Mucosa of rectum (tissue), 2 donors: ENCODE data around the gene SEMA3E.
"Not testable (repeated sequence)": the region's sequence is repeated elsewhere in the genome, so short reads cannot be mapped to it uniquely, and the experiment has no call there.

Experiments
- H3K27ac ChIP-seq, 2 donors: one replicate each; pipeline ENCODE4 v1.7.0; 2013; ENCODE audit warnings: inconsistent platforms in 2 of 2, low read depth in 2 of 2, low read length in 2 of 2
- H3K27me3 ChIP-seq, 2 donors: one replicate each; pipeline ENCODE4 v1.7.0; 2013; ENCODE audit warnings: low read length in 2 of 2; ENCODE audit not compliant: control insufficient read depth in 2 of 2, insufficient read depth in 2 of 2
- H3K36me3 ChIP-seq, 2 donors: one replicate each; pipeline ENCODE4 v1.7.0; 2013; ENCODE audit warnings: low read length in 2 of 2; ENCODE audit not compliant: control insufficient read depth in 2 of 2, insufficient read depth in 2 of 2
- H3K4me1 ChIP-seq, 2 donors: one replicate each; pipeline ENCODE4 v1.7.0; 2013; ENCODE audit warnings: low read length in 2 of 2, mild to moderate bottlenecking in 1 of 2; ENCODE audit not compliant: control insufficient read depth in 2 of 2, insufficient read depth in 2 of 2
- H3K4me3 ChIP-seq, 2 donors: one replicate each; pipeline ENCODE4 v1.7.0; 2013; ENCODE audit warnings: low read length in 2 of 2
- H3K9ac ChIP-seq, 2 donors: one replicate each; pipeline ENCODE4 v1.7.0; 2013; ENCODE audit warnings: low read length in 2 of 2, low read depth in 1 of 2, mild to moderate bottlenecking in 1 of 2
- H3K9me3 ChIP-seq, 2 donors: one replicate each; pipeline ENCODE4 v1.7.0; 2013; ENCODE audit warnings: low read length in 2 of 2; ENCODE audit not compliant: control insufficient read depth in 2 of 2
- donor health status: healthy.
- donor health status: Normal muscosa, but diverticular disease.

The SEMA3E gene

GRCh38 chr7:83459101-83459929, 189.6 kb downstream of the SEMA3E start:
- not testable (repeated sequence) for H3K9ac ChIP-seq, H3K27me3 ChIP-seq, H3K27ac ChIP-seq, H3K4me3 ChIP-seq, H3K9me3 ChIP-seq, H3K36me3 ChIP-seq, H3K4me1 ChIP-seq

DNA sequence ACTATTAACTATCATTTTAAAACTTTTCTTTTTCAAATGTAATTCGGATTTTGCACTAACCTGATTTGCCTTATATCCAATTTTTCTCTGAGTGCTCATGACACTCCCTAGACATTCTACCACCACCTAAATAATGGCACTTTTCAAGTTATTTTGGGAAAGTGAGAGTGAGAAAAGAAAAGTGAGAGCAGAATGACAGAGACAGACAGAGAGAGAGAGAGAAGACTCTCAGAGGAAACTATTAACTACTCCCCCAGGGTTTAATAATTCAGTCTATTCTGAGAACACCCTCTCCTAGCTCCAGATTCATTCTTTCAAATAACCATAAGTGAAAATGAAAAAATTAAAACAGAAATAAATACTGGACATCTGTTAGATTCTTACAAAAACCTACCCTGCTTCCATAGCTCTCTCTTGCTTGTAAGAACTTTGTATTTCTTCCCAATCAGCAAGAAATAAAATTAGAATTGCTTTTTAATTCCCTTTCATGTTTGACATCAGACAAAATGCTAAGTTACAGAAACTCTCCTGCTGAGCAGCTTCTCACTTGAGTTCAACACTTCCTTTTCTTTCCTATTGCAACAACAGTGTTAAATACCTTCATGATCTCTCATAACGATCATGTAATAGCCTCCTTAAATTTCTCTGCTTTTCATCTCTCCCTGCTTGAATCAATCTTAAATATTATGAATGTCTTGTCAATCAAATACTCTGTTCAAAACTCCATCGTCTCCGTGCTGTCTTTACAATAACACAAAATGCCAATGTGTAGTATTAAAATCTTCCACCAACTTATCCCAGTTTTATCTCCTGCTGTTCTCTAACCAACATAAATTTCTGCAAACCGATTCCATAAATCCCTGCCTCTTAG, 191.7 kb downstream of the SEMA3E start:
- H3K9me3 ChIP-seq, result no peaks in the 10 kb centered on the region
- H3K4me3 ChIP-seq, result no peak overlapping the region
- H3K27me3 ChIP-seq, result no peaks in the 10 kb centered on the region
- H3K4me1 ChIP-seq, result no peaks in the 10 kb centered on the region
- H3K36me3 ChIP-seq, result no peaks in the 10 kb centered on the region
- no peak overlapping the region for H3K9ac ChIP-seq
- no peak overlapping the region for H3K27ac ChIP-seq

DNA sequence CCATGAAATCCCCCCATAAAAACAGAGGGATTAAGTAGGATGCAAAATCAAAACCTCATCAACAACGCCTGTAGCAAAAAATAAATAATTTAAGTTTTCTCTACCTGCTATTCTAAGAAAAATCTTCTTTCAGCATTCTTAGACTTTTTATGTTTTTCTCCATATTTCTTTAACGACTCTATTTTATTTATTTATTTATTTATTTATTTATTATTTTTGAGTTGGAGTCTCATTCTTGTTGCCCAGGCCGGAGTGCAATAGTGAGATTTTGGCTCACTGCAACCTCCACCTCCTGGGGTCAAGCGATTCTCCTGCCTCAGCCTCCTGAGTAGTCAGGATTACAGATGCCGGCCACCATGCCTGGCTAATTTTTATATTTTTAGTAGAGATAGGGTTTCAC, 192.5 kb downstream of the SEMA3E start:
- Histone ChIP-seq H3K9ac (no peak overlapping the region), H3K4me3 (no peak overlapping the region), H3K4me1 (no peaks in the 10 kb centered on the region), H3K9me3 (no peaks in the 10 kb centered on the region), H3K36me3 (no peaks in the 10 kb centered on the region), H3K27ac (no peak overlapping the region), H3K27me3 (no peaks in the 10 kb centered on the region)

- no peaks in the 10 kb centered on the region for H3K27me3 ChIP-seq
- H3K4me3 ChIP-seq, result no peak overlapping the region
- no peaks in the 10 kb centered on the region for H3K36me3 ChIP-seq
- no peaks in the 10 kb centered on the region for H3K4me1 ChIP-seq
- H3K9me3 ChIP-seq, result no peaks in the 10 kb centered on the region
- no peak overlapping the region for H3K27ac ChIP-seq
- no peak overlapping the region for H3K9ac ChIP-seq
Observed at GRCh38 chr7:83455612-83456011, 193.3 kb downstream of the SEMA3E start.

GRCh38 chr7:83452256-83452655, 196.7 kb downstream of the SEMA3E start:
- Histone ChIP-seq H3K9ac (no peak overlapping the region), H3K27ac (no peak overlapping the region), H3K9me3 (no peaks in the 10 kb centered on the region), H3K4me1 (no peaks in the 10 kb centered on the region), H3K36me3 (no peaks in the 10 kb centered on the region), H3K4me3 (no peak overlapping the region), H3K27me3 (no peaks in the 10 kb centered on the region)

- Histone ChIP-seq H3K9ac (no peak overlapping the region), H3K4me1 (no peaks in the 10 kb centered on the region), H3K27me3 (no peaks in the 10 kb centered on the region), H3K9me3 (no peaks in the 10 kb centered on the region), H3K4me3 (no peak overlapping the region), H3K36me3 (no peaks in the 10 kb centered on the region), H3K27ac (no peak overlapping the region)
Observed at GRCh38 chr7:83451501-83452045, 197.4 kb downstream of the SEMA3E start.

DNA sequence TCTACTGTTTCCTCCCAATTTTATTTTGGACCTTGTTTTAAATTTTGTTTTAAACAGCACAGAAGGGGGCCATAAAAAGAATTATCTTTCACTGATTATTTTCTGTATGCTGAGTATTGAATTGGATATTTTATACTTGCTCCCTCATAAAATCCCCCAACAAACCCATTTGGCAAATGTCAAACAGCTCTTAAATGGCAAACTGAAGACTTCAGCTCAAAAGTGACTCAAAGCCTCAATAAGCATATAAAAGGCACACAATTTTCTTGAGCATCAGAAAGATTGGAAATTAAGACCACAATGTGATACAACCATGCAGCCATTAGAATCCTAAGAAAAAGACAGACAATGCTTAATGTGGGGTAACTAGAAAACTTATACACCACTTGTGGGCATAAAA, 199.2 kb downstream of the SEMA3E start:
- no peak overlapping the region for H3K4me3 ChIP-seq
- no peaks in the 10 kb centered on the region for H3K4me1 ChIP-seq
- H3K9me3 ChIP-seq, result no peaks in the 10 kb centered on the region
- H3K36me3 ChIP-seq, result no peaks in the 10 kb centered on the region
- H3K9ac ChIP-seq, result no peak overlapping the region
- H3K27me3 ChIP-seq, result no peaks in the 10 kb centered on the region
- H3K27ac ChIP-seq, result no peak overlapping the region

- no peaks in the 10 kb centered on the region for H3K36me3 ChIP-seq
Observed at GRCh38 chr7:83447681-83448080, 201.3 kb downstream of the SEMA3E start.

GRCh38 chr7:83446102-83446669, 202.8 kb downstream of the SEMA3E start:
- H3K9ac ChIP-seq, result no peak overlapping the region
- no peaks in the 10 kb centered on the region for H3K36me3 ChIP-seq
- H3K9me3 ChIP-seq, result no peaks in the 10 kb centered on the region
- no peak overlapping the region for H3K4me3 ChIP-seq
- H3K4me1 ChIP-seq, result no peaks in the 10 kb centered on the region
- no peaks in the 10 kb centered on the region for H3K27me3 ChIP-seq
- H3K27ac ChIP-seq, result no peak overlapping the region

More at GRCh38 chr7:83447681-83448080, 201.3 kb downstream of the SEMA3E start:
- no peak overlapping the region for H3K4me3 ChIP-seq
- H3K4me1 ChIP-seq, result no peaks in the 10 kb centered on the region
- no peak overlapping the region for H3K9ac ChIP-seq
- H3K9me3 ChIP-seq, result no peaks in the 10 kb centered on the region
- no peaks in the 10 kb centered on the region for H3K27me3 ChIP-seq
- no peak overlapping the region for H3K27ac ChIP-seq

DNA sequence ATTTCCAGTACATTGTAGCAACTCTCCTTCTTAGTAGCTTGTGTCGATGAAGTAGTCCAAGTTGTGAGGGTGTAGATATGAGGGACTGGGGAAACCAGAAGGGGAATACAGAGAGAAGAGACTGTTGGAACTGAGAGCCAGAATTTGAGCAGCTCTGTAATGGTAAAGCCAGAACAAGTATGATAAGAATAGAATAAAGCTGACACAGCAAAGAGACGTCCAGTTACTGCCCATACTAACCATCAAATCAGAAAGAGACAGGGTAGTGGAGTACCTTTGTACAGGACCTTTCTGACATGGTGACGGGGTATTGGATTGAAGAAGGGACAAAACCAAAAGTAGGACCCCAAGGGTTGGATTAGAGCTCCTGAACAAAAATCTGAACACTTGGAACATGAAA, 206.0 kb downstream of the SEMA3E start:
- H3K9ac ChIP-seq, result no peak overlapping the region
- no peak overlapping the region for H3K4me3 ChIP-seq
- H3K27me3 ChIP-seq, result no peaks in the 10 kb centered on the region
- no peaks in the 10 kb centered on the region for H3K4me1 ChIP-seq
- no peaks in the 10 kb centered on the region for H3K9me3 ChIP-seq
- no peak overlapping the region for H3K27ac ChIP-seq
- no peaks in the 10 kb centered on the region for H3K36me3 ChIP-seq
